Tibial nerve (tissue), 4 donors: ENCODE data around the gene SANBR. TPM values are rescaled to one million over a fixed set of nuclear protein-coding genes. Genes with fewer than 3 reads are reported as not detected.

Source experiments
- DNase-seq, 2 donors: peaks; one replicate each; pipeline ENCODE4 v3.0.0-alpha.2; 2019; ENCODE audit warnings: low spot score in 2 of 2
- H3K27ac ChIP-seq, 4 donors: fragments of 200-600 bp; sonication (generic) in 3 of 4; one replicate each; pipeline ENCODE4 v1.5.1; 2017 to 2019; ENCODE audit warnings: mild to moderate bottlenecking in 1 of 4
- H3K27me3 ChIP-seq, 2 donors: fragments of 200-600 bp; sonication (generic) in 1 of 2; one replicate each; pipeline versions ENCODE4 v1.5.1 to v1.6.0; 2017 to 2019
- H3K36me3 ChIP-seq, 3 donors: fragments of 200-600 bp; sonication (generic); one replicate each; pipeline ENCODE4 v1.5.1; 2018 to 2019
- H3K4me1 ChIP-seq, 4 donors: fragments of 200-600 bp; sonication (generic) in 3 of 4; one replicate each; pipeline ENCODE4 v1.5.1; 2017 to 2019
- H3K4me3 ChIP-seq, 4 donors: fragments of 200-600 bp; sonication (generic) in 3 of 4; one replicate each; pipeline ENCODE4 v1.5.1; 2017 to 2019; ENCODE audit warnings: mild to moderate bottlenecking in 1 of 4, moderate library complexity in 1 of 4
- H3K9me3 ChIP-seq, 4 donors: fragments of 200-600 bp; sonication (generic) in 3 of 4; one replicate each; pipeline ENCODE4 v1.5.1; 2017 to 2019
- EP300 ChIP-seq, 2 donors: sonication (generic); formaldehyde crosslinking; IDR thresholded peaks; one replicate each; pipeline ENCODE4 v1.6.1; 2017; ENCODE audit warnings: antibody characterized with exemption in 2 of 2, mild to moderate bottlenecking in 1 of 2
- POLR2A ChIP-seq, 2 donors: fragments of 450-650 bp; IDR thresholded peaks; one replicate each; pipeline ENCODE4 v1.6.1; 2017; ENCODE audit warnings: antibody characterized with exemption in 2 of 2, mild to moderate bottlenecking in 2 of 2, moderate library complexity in 2 of 2
- WGBS, 2 donors: methylation state at CpG; one replicate each; pipeline ENCODE4 v1.1.5; 2018; 5-methylcytosine and 5-hydroxymethylcytosine counted together
- total RNA-seq, 4 donors: library from RNA; depleted of rRNA; stranded (reverse); fragments of >200 nt; gene quantifications; one replicate each; pipeline ENCODE4 v1.1.0, GENCODE V29; 2016
- TF ChIP-seq, protein P1 (sequence below), 5 experiments: fragments of 200-600 bp in 3 of 5; fragments of 450-650 bp in 2 of 5; sonication (generic) in 3 of 5; IDR thresholded peaks; one replicate each; pipeline ENCODE4 v1.5.1; 2016 to 2019; ENCODE audit warnings: antibody characterized with exemption in 5 of 5, mild to moderate bottlenecking in 3 of 5, moderate library complexity in 2 of 5

Gene SANBR
- total RNA-seq, 4 donors from 2014 or later: 5.3 to 18.2 (median 14.5) TPM

- no peaks in the 10 kb centered on the region for H3K9me3 ChIP-seq
- TF ChIP-seq, protein P1, sequence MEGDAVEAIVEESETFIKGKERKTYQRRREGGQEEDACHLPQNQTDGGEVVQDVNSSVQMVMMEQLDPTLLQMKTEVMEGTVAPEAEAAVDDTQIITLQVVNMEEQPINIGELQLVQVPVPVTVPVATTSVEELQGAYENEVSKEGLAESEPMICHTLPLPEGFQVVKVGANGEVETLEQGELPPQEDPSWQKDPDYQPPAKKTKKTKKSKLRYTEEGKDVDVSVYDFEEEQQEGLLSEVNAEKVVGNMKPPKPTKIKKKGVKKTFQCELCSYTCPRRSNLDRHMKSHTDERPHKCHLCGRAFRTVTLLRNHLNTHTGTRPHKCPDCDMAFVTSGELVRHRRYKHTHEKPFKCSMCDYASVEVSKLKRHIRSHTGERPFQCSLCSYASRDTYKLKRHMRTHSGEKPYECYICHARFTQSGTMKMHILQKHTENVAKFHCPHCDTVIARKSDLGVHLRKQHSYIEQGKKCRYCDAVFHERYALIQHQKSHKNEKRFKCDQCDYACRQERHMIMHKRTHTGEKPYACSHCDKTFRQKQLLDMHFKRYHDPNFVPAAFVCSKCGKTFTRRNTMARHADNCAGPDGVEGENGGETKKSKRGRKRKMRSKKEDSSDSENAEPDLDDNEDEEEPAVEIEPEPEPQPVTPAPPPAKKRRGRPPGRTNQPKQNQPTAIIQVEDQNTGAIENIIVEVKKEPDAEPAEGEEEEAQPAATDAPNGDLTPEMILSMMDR (IDR thresholded peaks at IDR 0.05): no peak
- TF ChIP-seq EP300 (IDR thresholded peaks at IDR 0.05): no peak
- TF ChIP-seq POLR2A (IDR thresholded peaks at IDR 0.05): no peak
- no peak overlapping the region for H3K4me3 ChIP-seq
- peaks cover 0 to 35% (median 3%) of the 10 kb centered on the region in 3 donors for H3K36me3 ChIP-seq
- peaks cover 0 to 31% (median 4%) of the 10 kb centered on the region in 4 donors for H3K4me1 ChIP-seq
- no peak for DNase-seq
- H3K27ac ChIP-seq: no peak overlapping the region
- 44 to 52% methylated on average over 4 of the region's 4 CpGs for WGBS, 2 donors
- no peaks in the 10 kb centered on the region for H3K27me3 ChIP-seq
Measured at GRCh38 chr2:61045999-61046398, 19.7 kb upstream of the SANBR start.

GRCh38 chr2:61055557-61055956 lies 10.1 kb upstream of the SANBR start:
- Histone ChIP-seq H3K27me3 (no peaks in the 10 kb centered on the region), H3K27ac (no peak overlapping the region), H3K9me3 (no peaks in the 10 kb centered on the region), H3K4me1 (no peaks in the 10 kb centered on the region), H3K36me3 (peaks cover 0 to 46% (median 0%) of the 10 kb centered on the region in 3 donors), H3K4me3 (no peak overlapping the region)
- WGBS, 2 donors: 70 to 73% methylated on average over 2 of the region's 2 CpGs
- no peak for DNase-seq
- TF ChIP-seq EP300 (IDR thresholded peaks at IDR 0.05) (no peak), POLR2A (IDR thresholded peaks at IDR 0.05) (no peak)
- TF ChIP-seq, protein P1 (IDR thresholded peaks at IDR 0.05): no peak

GRCh38 chr2:61057562-61057961 lies 8.1 kb upstream of the SANBR start:
- Histone ChIP-seq H3K4me3 (no peak overlapping the region), H3K9me3 (no peaks in the 10 kb centered on the region), H3K4me1 (no peaks in the 10 kb centered on the region), H3K27ac (no peak overlapping the region), H3K36me3 (peaks cover 0 to 41% (median 0%) of the 10 kb centered on the region in 3 donors), H3K27me3 (no peaks in the 10 kb centered on the region)
- no peak for TF ChIP-seq POLR2A (IDR thresholded peaks at IDR 0.05)
- TF ChIP-seq, protein P1 (IDR thresholded peaks at IDR 0.05): no peak
- no peak for TF ChIP-seq EP300 (IDR thresholded peaks at IDR 0.05)
- no peak for DNase-seq

DNA sequence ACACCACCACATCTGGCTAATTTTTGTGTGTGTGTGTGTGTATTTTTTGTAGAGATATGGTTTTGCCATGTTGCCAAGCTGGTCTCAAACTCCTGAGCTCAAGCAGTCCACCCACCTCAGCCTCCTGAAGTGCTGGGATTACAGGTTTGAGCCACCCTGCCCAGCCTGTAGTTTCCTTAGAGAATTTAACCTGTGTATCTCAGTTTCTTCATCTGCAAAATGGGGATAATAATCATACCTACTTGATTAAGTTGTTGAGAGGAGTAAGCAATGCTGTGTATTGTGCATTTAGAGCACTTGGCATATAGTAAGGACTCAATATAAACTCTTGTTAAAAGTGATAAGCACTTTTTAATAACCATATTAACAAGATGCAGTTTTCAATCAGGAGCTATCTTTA lies 6.3 kb upstream of the SANBR start:
- Histone ChIP-seq H3K27ac (no peak overlapping the region), H3K4me1 (no peaks in the 10 kb centered on the region), H3K4me3 (no peak overlapping the region), H3K36me3 (peaks cover 0 to 24% (median 0%) of the 10 kb centered on the region in 3 donors), H3K9me3 (no peaks in the 10 kb centered on the region), H3K27me3 (no peaks in the 10 kb centered on the region)
- DNase-seq: no peak
- TF ChIP-seq, protein P1 (IDR thresholded peaks at IDR 0.05): no peak
- TF ChIP-seq EP300 (IDR thresholded peaks at IDR 0.05): no peak
- TF ChIP-seq POLR2A (IDR thresholded peaks at IDR 0.05): no peak

DNA sequence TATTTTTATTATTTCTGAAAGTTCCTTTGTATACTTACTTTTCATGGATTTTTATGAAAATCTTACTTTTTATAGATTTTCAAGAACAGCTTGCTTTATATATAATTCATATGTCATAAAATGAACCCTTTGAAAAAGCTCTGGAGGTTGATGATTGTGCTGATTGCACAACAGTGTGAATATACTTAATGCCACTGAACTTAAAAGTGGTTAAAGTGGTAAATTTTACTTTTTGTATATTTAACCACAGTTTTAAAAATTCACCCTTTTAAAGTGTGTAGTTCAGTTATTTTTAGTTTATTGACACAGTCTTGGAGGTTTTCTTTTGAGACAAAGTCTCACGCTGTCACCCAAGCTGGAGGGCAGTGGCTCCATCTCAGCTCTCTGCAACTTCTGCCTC lies 8.4 kb downstream of the SANBR start:
- no peak overlapping the region for H3K27ac ChIP-seq
- no peak for TF ChIP-seq POLR2A (IDR thresholded peaks at IDR 0.05)
- TF ChIP-seq, protein P1 (IDR thresholded peaks at IDR 0.05): no peak
- no peak for TF ChIP-seq EP300 (IDR thresholded peaks at IDR 0.05)
- peaks cover 0 to 58% (median 0%) of the 10 kb centered on the region in 3 donors for H3K36me3 ChIP-seq
- no peaks in the 10 kb centered on the region for H3K27me3 ChIP-seq
- no peak overlapping the region for H3K4me3 ChIP-seq
- H3K4me1 ChIP-seq: no peaks in the 10 kb centered on the region
- DNase-seq: no peak
- no peaks in the 10 kb centered on the region for H3K9me3 ChIP-seq
- 97 to 100% methylated on average over 1 of the region's 1 CpG for WGBS, 2 donors
